Measurements from ENCODE around the gene CITED4. TPM values are rescaled to one million over a fixed set of nuclear protein-coding genes. Genes with fewer than 3 reads are reported as not detected.

Gene CITED4
- total RNA-seq, 2 donors from 2014 or later = 53.5 to 55.9 TPM

- Histone ChIP-seq H3K27me3 (replicated peaks; ENCODE audit: insufficient read depth) (no peaks in the 10 kb centered on the region), H3K36me3 (no peaks in the 10 kb centered on the region), H3K4me1 (ENCODE audit: control insufficient read depth in 1 of 2, low read depth in 2 of 2) (peaks cover 24 to 64% of the 10 kb centered on the region in 2 donors), H3K27ac (peak overlapping the region; percentile 77 to 88), H3K4me3 (no peak overlapping the region), H3K9me3 (no peaks in the 10 kb centered on the region)
- no peak for TF ChIP-seq CTCF (IDR thresholded peaks at IDR 0.05)
- no peak for DNase-seq (ENCODE audit: low spot score)
- no peak for ATAC-seq (ENCODE audit: insufficient number of reproducible peaks, low FRiP score, low read depth)
These were observed 36.2 kb downstream of the CITED4 start for GRCh38 chr1:40825996-40826395.

- H3K27ac ChIP-seq = peak overlapping the region; percentile 77 to 88
- H3K4me1 ChIP-seq (ENCODE audit: control insufficient read depth in 1 of 2, low read depth in 2 of 2) = peaks cover 27 to 70% of the 10 kb centered on the region in 2 donors
- H3K27me3 ChIP-seq (replicated peaks; ENCODE audit: insufficient read depth) = no peaks in the 10 kb centered on the region
- no peak for TF ChIP-seq CTCF (IDR thresholded peaks at IDR 0.05)
- H3K9me3 ChIP-seq = no peaks in the 10 kb centered on the region
- no peak overlapping the region for H3K4me3 ChIP-seq
- ATAC-seq (ENCODE audit: insufficient number of reproducible peaks, low FRiP score, low read depth) = no peak
- DNase-seq (ENCODE audit: low spot score) = no peak
- no peaks in the 10 kb centered on the region for H3K36me3 ChIP-seq
These were observed 36.8 kb downstream of the CITED4 start for GRCh38 chr1:40825435-40825788.

- no peak for TF ChIP-seq CTCF (IDR thresholded peaks at IDR 0.05)
- H3K4me1 ChIP-seq (ENCODE audit: control insufficient read depth in 1 of 2, low read depth in 2 of 2) = peaks cover 31 to 76% of the 10 kb centered on the region in 2 donors
- no peak for ATAC-seq (ENCODE audit: insufficient number of reproducible peaks, low FRiP score, low read depth)
These were observed 37.4 kb downstream of the CITED4 start for GRCh38 chr1:40824591-40825434.

GRCh38 chr1:40823983-40824382, 38.2 kb downstream of the CITED4 start:
- no peak for ATAC-seq (ENCODE audit: insufficient number of reproducible peaks, low FRiP score, low read depth)

More at GRCh38 chr1:40824591-40825434, 37.4 kb downstream of the CITED4 start:
- Histone ChIP-seq H3K9me3 (no peaks in the 10 kb centered on the region), H3K27me3 (replicated peaks; ENCODE audit: insufficient read depth) (no peaks in the 10 kb centered on the region), H3K36me3 (no peaks in the 10 kb centered on the region), H3K27ac (peak overlapping the region; percentile 77 to 88), H3K4me3 (no peak overlapping the region)
- DNase-seq (ENCODE audit: low spot score) = no peak

More at GRCh38 chr1:40823983-40824382, 38.2 kb downstream of the CITED4 start:
- Histone ChIP-seq H3K36me3 (no peaks in the 10 kb centered on the region), H3K4me1 (ENCODE audit: control insufficient read depth in 1 of 2, low read depth in 2 of 2) (peaks cover 31 to 74% of the 10 kb centered on the region in 2 donors), H3K9me3 (no peaks in the 10 kb centered on the region), H3K4me3 (no peak overlapping the region), H3K27ac (peak overlapping the region; percentile 77 to 88), H3K27me3 (replicated peaks; ENCODE audit: insufficient read depth) (no peaks in the 10 kb centered on the region)
- no peak for TF ChIP-seq CTCF (IDR thresholded peaks at IDR 0.05)
- DNase-seq (ENCODE audit: low spot score) = no peak

All from thoracic aorta (tissue), 2 donors.